VCaP (cell line): ENCODE measurements around the gene MAFB.

Experiments
- H3K27ac ChIP-seq: fragments of 450-650 bp; 2 replicates; pipeline ENCODE4 v1.5.1; 2017
- TF ChIP-seq, protein P1 (sequence below): fragments of 450-650 bp; conservative IDR thresholded peaks from 2 replicates; pipeline ENCODE4 v1.5.1; 2017; ENCODE audit warnings: mild to moderate bottlenecking, moderate library complexity

MAFB gene

DNA sequence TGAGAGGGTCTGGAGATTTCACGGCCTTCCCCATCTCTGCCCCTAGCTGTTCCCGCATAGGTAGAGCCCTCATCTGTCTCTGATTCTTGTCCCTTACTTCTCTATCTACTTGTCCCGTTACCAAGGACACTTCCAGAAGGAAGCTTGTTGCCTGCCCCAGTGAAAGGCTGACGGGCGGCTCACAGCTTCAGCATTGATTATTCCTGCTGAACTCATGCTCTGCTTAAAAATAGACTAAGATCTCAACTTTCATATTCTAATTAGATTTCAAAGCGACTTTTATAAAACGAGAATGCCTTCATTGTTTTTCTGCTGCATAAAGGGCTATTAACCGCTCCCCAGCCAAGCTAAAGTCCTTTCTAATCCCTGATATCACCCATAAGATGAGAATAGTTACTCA, 31.1 kb upstream of the MAFB start:
- no peak overlapping the region for H3K27ac ChIP-seq
- TF ChIP-seq, protein P1, sequence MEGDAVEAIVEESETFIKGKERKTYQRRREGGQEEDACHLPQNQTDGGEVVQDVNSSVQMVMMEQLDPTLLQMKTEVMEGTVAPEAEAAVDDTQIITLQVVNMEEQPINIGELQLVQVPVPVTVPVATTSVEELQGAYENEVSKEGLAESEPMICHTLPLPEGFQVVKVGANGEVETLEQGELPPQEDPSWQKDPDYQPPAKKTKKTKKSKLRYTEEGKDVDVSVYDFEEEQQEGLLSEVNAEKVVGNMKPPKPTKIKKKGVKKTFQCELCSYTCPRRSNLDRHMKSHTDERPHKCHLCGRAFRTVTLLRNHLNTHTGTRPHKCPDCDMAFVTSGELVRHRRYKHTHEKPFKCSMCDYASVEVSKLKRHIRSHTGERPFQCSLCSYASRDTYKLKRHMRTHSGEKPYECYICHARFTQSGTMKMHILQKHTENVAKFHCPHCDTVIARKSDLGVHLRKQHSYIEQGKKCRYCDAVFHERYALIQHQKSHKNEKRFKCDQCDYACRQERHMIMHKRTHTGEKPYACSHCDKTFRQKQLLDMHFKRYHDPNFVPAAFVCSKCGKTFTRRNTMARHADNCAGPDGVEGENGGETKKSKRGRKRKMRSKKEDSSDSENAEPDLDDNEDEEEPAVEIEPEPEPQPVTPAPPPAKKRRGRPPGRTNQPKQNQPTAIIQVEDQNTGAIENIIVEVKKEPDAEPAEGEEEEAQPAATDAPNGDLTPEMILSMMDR = no peak

- TF ChIP-seq, protein P1 = no peak
- no peak overlapping the region for H3K27ac ChIP-seq
Measured at GRCh38 chr20:40718982-40719729, 30.1 kb upstream of the MAFB start.

GRCh38 chr20:40718214-40718977, 29.4 kb upstream of the MAFB start:
- TF ChIP-seq, protein P1 = no peak
- no peak overlapping the region for H3K27ac ChIP-seq

- H3K27ac ChIP-seq = no peak overlapping the region
- TF ChIP-seq, protein P1 = no peak
Measured at GRCh38 chr20:40717343-40717865, 28.4 kb upstream of the MAFB start.

GRCh38 chr20:40715491-40715890, 26.5 kb upstream of the MAFB start:
- no peak overlapping the region for H3K27ac ChIP-seq
- TF ChIP-seq, protein P1 = no peak

- TF ChIP-seq, protein P1 = no peak
- H3K27ac ChIP-seq = no peak overlapping the region
Measured at GRCh38 chr20:40714916-40715315, 25.9 kb upstream of the MAFB start.

GRCh38 chr20:40714109-40714508, 25.1 kb upstream of the MAFB start:
- TF ChIP-seq, protein P1 = no peak
- H3K27ac ChIP-seq = no peak overlapping the region
